DMS114 treated with DMSO at 0.1 percent for 48 hours (cell line): ENCODE measurements around the gene CREBBP.
A peak's percentile ranks its signal among the peaks of the same experiment; 100 is the strongest.
"Not testable (repeated sequence)": the region's sequence is repeated elsewhere in the genome, so short reads cannot be mapped to it uniquely, and the experiment has no call there.

ENCODE experiments used
- DNase-seq: peaks from one replicate; lab custom pipeline; 2025; ENCODE audit not compliant: unreplicated experiment; lab: John Stamatoyannopoulos, UW

CREBBP gene

DNA sequence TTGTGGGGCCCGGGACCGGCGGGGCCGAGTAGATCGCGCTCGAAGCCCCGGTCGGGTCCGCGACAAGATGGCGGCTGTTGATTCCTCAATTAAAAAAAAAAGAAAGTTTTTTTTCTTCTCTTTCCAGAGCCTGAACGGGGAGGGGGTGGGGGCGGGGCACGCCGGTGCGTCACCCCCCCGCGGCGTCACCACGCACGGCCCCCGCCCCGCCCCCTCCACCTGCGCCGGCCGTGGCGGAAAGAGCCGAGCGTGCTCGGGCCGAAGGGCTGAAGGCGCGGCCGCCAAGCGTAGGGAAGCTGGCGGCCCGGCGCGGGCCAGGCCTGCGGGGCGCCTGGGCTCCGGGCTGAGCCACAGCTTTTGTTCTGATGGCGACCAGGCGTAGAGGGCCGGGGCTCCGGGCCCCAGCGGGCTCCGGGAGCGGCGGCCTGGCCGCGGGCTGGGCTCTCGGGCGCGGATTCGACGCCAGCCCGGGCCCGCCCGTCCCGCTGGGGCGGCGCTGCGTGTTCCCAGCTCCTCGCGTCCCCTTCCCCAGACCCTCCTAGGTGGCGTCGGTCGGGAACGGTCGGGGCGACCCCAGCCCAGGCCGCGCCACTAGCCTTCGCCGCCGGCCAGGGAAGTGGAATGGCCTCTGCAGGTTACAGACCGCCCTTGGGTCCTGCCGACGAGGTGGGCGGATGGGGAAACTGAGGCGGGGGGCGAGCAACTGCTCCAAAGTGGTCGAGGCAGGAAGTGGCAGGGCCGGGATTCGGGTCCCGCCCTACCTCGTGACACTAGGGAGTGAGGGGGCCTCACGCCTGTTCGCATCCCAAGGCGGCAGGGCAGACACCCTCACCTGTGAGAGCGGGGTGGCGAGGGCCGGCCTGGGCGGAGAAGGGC is at the start of gene CREBBP:
Gene CREBBP (minus strand): TSS at position 91 of the 876 bp plus-strand sequence. CDS start 797 bp downstream, outside the sequence.
- peak; percentile 33 for DNase-seq

DNA sequence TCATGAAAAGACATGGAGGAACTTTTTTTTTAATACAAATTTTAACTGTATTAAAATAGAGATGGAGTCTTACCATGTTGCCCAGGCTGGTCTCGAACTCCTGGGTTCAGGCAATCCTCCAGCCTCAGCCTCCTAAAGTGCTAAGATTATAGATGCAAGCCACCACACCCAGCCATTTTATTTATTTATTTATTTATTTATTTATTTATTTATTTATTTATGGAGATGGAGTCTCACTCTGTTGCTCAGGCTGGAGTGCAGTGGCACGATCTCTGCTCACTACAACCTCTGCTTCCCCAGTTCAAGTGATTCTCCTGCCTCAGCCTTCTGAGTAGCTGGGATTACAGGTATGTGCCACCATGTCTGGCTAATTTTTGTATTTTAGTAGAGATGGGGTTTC is 46.6 kb upstream of the CREBBP start:
- DNase-seq: not testable (repeated sequence)

GRCh38 chr16:3924763-3925162 is 44.2 kb upstream of the CREBBP start:
- DNase-seq: no peak

DNA sequence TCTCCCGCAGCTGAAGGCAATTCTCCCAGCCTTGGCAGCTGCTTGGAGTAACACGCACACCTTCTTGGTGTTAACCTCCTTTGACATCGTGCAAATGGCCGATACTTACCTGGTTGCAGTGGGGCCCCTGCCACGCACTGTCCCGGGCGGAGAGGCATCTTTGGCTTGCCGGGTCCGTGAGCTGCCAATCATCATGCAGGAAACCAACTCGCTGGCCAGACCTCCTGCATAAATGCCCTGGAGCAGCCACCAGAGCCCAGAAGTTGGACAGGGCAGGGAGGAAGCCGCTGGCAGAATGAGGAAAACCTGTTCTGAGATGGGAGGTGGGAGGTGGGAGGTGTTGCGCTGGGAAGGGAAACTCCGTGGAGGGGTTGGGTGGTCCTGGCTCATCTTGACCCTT is 41.7 kb upstream of the CREBBP start:
- DNase-seq: no peak

DNA sequence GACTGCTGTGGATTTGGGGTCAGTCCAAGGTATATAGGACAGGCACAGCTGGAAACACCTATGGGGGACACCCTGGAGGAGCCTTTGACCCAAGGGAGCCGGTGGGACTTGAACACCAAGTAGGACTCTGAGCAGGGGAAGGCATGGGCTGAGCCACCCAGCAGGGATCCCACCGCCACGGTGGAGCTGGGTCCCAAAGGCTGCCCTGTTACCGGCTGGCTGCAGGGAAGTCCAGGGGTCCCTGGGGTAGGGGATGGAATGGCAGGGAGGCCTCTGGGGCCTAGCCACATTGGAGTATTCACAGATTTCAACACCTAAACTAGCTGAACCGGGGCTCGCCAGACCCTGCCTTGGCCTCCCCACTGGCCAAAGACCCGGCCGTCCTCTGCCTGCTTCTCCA is 39.7 kb upstream of the CREBBP start:
- no peak for DNase-seq

GRCh38 chr16:3919413-3919812 is 38.9 kb upstream of the CREBBP start:
- no peak for DNase-seq

DNA sequence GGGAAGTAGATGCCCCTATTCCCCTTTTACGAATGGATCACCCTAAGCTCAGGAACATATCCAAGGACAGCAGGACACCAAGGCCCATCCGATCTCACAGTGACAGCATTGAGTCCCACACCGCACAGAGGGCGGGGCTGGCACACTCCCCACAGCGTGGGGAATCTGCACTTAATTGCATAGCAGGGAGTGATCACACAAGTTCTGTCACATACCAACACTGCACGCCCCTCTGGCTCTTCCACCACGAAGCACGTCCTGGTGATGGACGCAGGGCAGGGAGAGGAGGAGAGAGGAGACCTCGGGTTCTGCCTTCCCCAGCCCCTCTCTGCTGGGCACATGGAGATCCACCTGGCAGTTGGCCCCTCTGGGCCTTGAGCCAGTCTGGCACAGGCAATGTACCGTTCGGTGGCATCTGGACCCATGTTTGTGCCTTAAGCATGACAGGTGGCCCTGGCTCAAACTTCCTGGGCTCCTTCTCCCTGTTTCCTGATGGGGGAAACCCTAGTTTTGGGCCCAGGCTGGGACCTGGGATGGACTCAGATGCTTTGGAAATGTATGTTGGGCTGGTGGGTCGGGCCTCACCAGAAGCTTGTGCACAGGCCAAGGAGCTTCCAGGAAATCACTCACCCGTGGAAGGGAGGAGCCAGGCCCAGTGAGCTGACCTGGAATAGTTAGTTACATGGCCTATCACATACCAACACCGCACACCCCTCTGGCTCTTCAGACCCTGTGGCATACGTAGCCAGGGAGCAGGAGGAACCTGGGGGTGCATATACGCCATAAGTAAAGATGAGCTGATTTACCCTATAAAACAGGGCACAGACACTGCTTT is 35.1 kb upstream of the CREBBP start:
- no peak for DNase-seq

GRCh38 chr16:3912897-3913296 is 32.4 kb upstream of the CREBBP start:
- no peak for DNase-seq

DNA sequence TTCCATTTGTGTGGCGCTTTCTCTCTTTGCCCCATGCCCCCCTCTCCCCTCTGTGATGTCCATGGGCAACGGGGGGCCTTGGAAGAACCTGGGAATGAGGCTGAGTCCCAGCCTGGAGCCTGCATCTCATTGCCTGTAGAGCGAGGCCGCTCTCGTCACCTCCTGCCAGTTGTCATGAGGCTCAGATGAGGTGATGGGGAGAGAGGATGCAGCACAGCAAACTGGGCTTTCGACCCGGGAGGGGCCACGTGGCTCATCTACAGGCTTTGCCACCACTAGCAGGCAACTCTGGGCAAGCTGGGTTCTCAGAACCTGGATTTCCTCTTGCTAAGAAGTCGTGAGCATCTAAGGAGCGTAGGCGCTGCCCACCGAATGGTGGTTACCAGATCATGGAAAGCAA is 31.9 kb upstream of the CREBBP start:
- no peak for DNase-seq

- DNase-seq: not testable (repeated sequence)
Measured at GRCh38 chr16:3911741-3912140, 31.2 kb upstream of the CREBBP start.

- no peak for DNase-seq
Measured at GRCh38 chr16:3909791-3910583, 29.5 kb upstream of the CREBBP start.

DNA sequence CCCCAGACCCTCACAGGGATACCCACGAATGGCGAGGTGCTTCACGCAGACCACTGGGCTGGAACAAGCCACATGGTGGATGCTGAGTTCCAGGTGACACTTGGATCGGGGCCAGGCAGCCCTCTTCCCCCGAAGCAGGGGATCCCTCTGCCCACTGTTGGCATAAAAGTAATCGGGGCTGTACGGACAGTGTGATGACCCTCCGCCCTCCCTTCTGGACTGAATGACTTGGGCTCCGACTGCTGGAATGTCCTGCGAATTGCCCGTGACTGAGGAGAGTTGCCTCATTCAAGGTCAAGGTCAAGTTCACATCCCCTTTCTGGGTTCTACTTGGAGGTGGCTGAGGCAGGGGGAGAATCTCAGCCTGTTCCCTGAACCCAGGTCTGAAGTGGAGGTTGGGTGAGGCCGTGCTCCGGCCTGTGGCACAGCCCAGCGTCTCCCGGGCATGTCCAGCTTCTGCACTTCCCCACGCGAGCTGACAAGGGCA is 28.5 kb upstream of the CREBBP start:
- DNase-seq: no peak

GRCh38 chr16:3907586-3907985 is 27.1 kb upstream of the CREBBP start:
- no peak for DNase-seq

DNA sequence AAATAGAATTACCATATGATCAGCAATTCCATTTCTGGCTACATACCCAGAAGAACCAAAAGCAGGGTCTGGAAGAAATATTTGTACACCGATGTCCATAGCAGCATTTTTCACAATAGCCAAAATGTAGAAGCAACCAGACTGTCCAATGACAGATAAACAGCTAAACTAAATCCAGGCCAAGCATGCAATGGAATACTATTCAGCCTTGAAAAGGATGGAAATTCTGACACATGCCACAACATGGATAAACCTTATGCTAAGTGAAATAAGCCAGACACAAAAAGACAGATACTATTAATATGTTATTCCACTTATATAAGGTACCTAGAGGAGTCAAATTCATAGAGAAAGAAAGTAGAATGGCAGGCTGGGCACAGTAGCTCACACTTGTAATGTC is 25.9 kb upstream of the CREBBP start:
- no peak for DNase-seq

GRCh38 chr16:3904875-3905274 is 24.4 kb upstream of the CREBBP start:
- DNase-seq: no peak

- no peak for DNase-seq
Measured at GRCh38 chr16:3890091-3890490, 9.6 kb upstream of the CREBBP start.

- DNase-seq: no peak
Measured at GRCh38 chr16:3889059-3889458, 8.5 kb upstream of the CREBBP start.

GRCh38 chr16:3885999-3886398 is 5.5 kb upstream of the CREBBP start:
- not testable (repeated sequence) for DNase-seq

DNA sequence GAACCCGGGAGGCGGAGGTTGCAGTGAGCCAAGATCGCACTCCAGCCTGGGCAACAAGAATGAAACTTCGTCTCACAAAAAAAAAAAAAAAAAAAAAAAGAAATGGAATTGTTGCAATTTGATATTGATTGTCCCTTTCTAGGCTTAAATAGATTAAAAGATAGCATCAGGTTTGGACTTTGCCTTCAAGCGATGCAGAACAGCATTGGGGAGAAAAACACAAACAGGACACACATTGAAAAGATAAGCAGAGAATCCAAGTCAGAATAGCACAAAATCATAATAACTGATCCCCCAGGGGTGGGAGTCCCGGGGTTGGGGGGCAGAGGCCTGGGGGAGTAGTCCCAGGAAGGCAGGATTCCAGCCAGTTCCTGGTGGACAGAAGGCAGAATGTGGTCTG is 3.9 kb upstream of the CREBBP start:
- DNase-seq: no peak

- no peak for DNase-seq
Measured at GRCh38 chr16:3882531-3882930, 2.0 kb upstream of the CREBBP start.

DNA sequence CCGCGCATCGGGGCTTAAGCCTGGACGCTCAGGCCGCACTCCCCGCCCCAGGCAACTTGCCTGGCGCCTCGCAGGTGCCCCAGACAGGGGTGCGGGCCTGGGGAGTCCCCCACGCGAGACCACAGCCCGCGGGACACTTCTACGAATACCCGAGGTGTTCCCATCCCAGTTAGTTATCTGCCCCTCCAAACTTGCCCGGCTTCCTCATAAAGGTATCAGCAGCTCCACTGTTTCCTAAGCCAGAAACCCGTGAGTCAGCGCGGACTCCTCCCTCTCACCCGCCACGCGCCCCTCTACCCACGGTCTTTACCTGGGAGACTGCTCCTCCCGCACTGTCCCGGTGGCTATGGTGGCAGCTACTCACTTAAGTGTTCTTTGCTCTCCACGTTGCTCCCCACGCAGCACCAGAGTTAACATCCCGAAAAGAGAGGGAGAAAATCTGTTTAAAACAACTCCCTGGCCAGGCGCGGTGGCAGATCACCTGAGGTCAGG is 1.0 kb upstream of the CREBBP start:
- DNase-seq: no peak
